ENCODE data around the gene PTPRQ. TPM values are rescaled to one million over a fixed set of nuclear protein-coding genes. Genes with fewer than 3 reads are reported as not detected.

Gene PTPRQ
- total RNA-seq, 1 donor from 2014 or later = not detected

GRCh38 chr12:80708259-80708974 is 264.4 kb downstream of the PTPRQ start:
- CTCF ChIA-PET = no interaction called here
- no peak overlapping the region for H3K4me3 Mint-ChIP-seq

GRCh38 chr12:80708975-80709328 is 264.9 kb downstream of the PTPRQ start:
- intact Hi-C loops (cut with micrococcal nuclease) = no loop called here

More at GRCh38 chr12:80708259-80708974, 264.4 kb downstream of the PTPRQ start:
- Mint-ChIP-seq H3K4me1 (peaks cover 4% of the 10 kb centered on the region), H3K36me3 (ENCODE audit: low read depth) (no peaks in the 10 kb centered on the region), H3K27ac (no peak overlapping the region), H3K27me3 (peaks cover 27% of the 10 kb centered on the region), H3K9me3 (no peaks in the 10 kb centered on the region)
- POLR2A ChIA-PET = no interaction called here
- TF ChIP-seq CTCF (IDR thresholded peaks at IDR 0.05) = no peak
- no peak for DNase-seq
- no peak for ATAC-seq (ENCODE audit: low read depth)
- intact Hi-C loops (cut with micrococcal nuclease) = no loop called here

GRCh38 chr12:80709811-80710726 is 266.0 kb downstream of the PTPRQ start:
- ChIA-PET POLR2A (no interaction called here), CTCF (no interaction called here)
- Mint-ChIP-seq H3K36me3 (ENCODE audit: low read depth) (no peaks in the 10 kb centered on the region), H3K4me1 (peaks cover 4% of the 10 kb centered on the region), H3K27me3 (peaks cover 37% of the 10 kb centered on the region), H3K27ac (no peak overlapping the region), H3K9me3 (no peaks in the 10 kb centered on the region), H3K4me3 (no peak overlapping the region)
- ATAC-seq (ENCODE audit: low read depth) = no peak
- intact Hi-C loops (cut with micrococcal nuclease) = no loop called here
- no peak for DNase-seq
- TF ChIP-seq CTCF (IDR thresholded peaks at IDR 0.05) = no peak

More at GRCh38 chr12:80708975-80709328, 264.9 kb downstream of the PTPRQ start:
- ATAC-seq (ENCODE audit: low read depth) = no peak
- no peak for DNase-seq
- no peak overlapping the region for H3K27ac Mint-ChIP-seq
- peaks cover 4% of the 10 kb centered on the region for H3K4me1 Mint-ChIP-seq
- H3K4me3 Mint-ChIP-seq = no peak overlapping the region
- H3K27me3 Mint-ChIP-seq = peaks cover 33% of the 10 kb centered on the region
- TF ChIP-seq CTCF (IDR thresholded peaks at IDR 0.05) = no peak
- H3K9me3 Mint-ChIP-seq = no peaks in the 10 kb centered on the region
- POLR2A ChIA-PET = no interaction called here
- no peaks in the 10 kb centered on the region for H3K36me3 Mint-ChIP-seq (ENCODE audit: low read depth)
- CTCF ChIA-PET = no interaction called here

GRCh38 chr12:80710727-80711449 is 266.9 kb downstream of the PTPRQ start:
- no peak overlapping the region for H3K4me3 Mint-ChIP-seq
- H3K9me3 Mint-ChIP-seq = no peaks in the 10 kb centered on the region
- H3K27me3 Mint-ChIP-seq = peaks cover 41% of the 10 kb centered on the region
- ATAC-seq (ENCODE audit: low read depth) (no peak), DNase-seq (no peak)
- POLR2A ChIA-PET = no interaction called here
- intact Hi-C loops (cut with micrococcal nuclease) = no loop called here
- H3K4me1 Mint-ChIP-seq = peaks cover 4% of the 10 kb centered on the region
- no peaks in the 10 kb centered on the region for H3K36me3 Mint-ChIP-seq (ENCODE audit: low read depth)
- TF ChIP-seq CTCF (IDR thresholded peaks at IDR 0.05) = no peak
- CTCF ChIA-PET = no interaction called here
- H3K27ac Mint-ChIP-seq = no peak overlapping the region

- intact Hi-C loops (cut with micrococcal nuclease) = no loop called here
- Mint-ChIP-seq H3K4me3 (no peak overlapping the region), H3K27me3 (peaks cover 45% of the 10 kb centered on the region), H3K36me3 (ENCODE audit: low read depth) (no peaks in the 10 kb centered on the region), H3K9me3 (no peaks in the 10 kb centered on the region), H3K27ac (no peak overlapping the region), H3K4me1 (peaks cover 4% of the 10 kb centered on the region)
- CTCF ChIA-PET = no interaction called here
- no peak for TF ChIP-seq CTCF (IDR thresholded peaks at IDR 0.05)
- DNase-seq = no peak
- POLR2A ChIA-PET = no interaction called here
- no peak for ATAC-seq (ENCODE audit: low read depth)
Measured at GRCh38 chr12:80711866-80712265, 267.8 kb downstream of the PTPRQ start.

All from activated B cell treated with CpG ODN at 0.5 μM for 24 hours (primary cell).